ENCODE data around the gene DCC. TPM values are rescaled to one million over a fixed set of nuclear protein-coding genes. Genes with fewer than 3 reads are reported as not detected.
A peak's percentile ranks its signal among the peaks of the same experiment; 100 is the strongest.

Gene DCC
- polyA plus RNA-seq, 6 donors from 2014 or later = not detected

DNA sequence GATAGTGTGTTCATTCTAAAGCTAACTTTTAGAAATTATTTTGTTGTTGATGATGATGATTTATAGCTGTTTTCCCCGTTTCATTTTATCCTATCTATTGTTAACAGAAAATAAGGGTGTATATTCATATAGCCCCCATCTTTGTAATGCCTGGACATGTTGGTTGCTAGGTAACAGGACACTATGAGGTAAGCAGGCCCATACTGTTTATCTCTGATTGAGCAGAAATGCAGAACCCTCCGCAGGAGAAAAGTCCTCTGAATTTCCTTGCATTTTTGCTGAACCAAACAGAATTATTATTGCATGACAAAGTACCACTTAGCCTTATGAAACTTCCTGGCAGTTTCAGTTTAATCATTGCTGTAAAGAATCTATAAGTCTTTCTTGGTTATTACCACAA lies 339.4 kb downstream of the DCC start:
- no peaks in the 10 kb centered on the region for H3K4me1 Mint-ChIP-seq
- no peaks in the 10 kb centered on the region for H3K36me3 Mint-ChIP-seq
- ATAC-seq (ENCODE audit: low read depth in 2 of 2) = no peak
- H3K4me3 Mint-ChIP-seq = no peak overlapping the region
- H3K27ac Mint-ChIP-seq = no peak overlapping the region
- DNase-seq = no peak
- peaks cover 0 to 19% (median 0%) of the 10 kb centered on the region in 7 donors for H3K9me3 Mint-ChIP-seq
- no peaks in the 10 kb centered on the region for H3K27me3 Mint-ChIP-seq

DNA sequence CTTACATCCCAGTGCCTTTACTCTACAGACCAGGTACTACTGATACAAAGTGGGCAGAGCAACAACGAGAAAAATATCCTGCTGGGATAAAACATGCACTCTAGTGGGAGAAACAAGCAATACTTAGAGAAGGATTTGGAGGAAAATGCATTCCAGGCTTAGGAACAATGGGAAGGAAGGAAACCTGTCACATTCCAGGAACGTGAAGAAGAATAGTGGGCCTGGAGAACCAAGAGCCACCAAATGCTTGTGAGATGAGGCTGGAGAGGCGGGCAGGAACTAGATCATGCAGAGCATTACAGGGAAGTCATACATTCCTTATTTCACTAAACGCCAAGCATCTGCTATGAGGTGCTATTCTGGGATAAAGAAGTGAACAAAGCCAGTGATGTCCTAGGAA lies 342.3 kb downstream of the DCC start:
- no peaks in the 10 kb centered on the region for H3K4me1 Mint-ChIP-seq
- no peaks in the 10 kb centered on the region for H3K36me3 Mint-ChIP-seq
- no peak overlapping the region for H3K4me3 Mint-ChIP-seq
- H3K27me3 Mint-ChIP-seq = no peaks in the 10 kb centered on the region
- ATAC-seq (ENCODE audit: low read depth in 2 of 2) (no peak), DNase-seq (no peak)
- H3K27ac Mint-ChIP-seq = no peak overlapping the region
- peaks cover 0 to 14% (median 0%) of the 10 kb centered on the region in 7 donors for H3K9me3 Mint-ChIP-seq

DNA sequence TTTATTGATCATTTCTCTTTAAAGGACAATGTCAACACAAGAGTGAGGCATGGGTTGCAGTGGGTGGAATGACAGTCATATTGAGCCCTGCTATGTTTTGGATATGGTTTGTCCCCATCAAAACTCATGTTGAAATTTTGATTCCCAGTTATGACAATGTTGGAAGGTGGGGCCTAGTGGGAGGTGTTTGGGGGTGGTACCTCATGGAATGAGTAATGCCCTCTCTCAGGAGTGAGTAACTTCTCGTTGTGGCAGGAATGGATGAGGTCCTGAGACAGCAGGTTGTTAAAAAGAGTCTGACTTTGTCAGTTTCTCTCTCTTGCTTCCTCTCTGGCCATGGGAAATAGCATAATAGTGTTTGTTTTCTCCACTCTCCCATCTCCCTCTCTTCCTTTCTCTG lies 345.3 kb downstream of the DCC start:
- DNase-seq (no peak), ATAC-seq (ENCODE audit: low read depth in 2 of 2) (no peak)
- Mint-ChIP-seq H3K27ac (no peak overlapping the region), H3K36me3 (no peaks in the 10 kb centered on the region), H3K27me3 (no peaks in the 10 kb centered on the region), H3K4me3 (no peak overlapping the region), H3K9me3 (peaks cover 0 to 8% (median 0%) of the 10 kb centered on the region in 7 donors), H3K4me1 (no peaks in the 10 kb centered on the region)

DNA sequence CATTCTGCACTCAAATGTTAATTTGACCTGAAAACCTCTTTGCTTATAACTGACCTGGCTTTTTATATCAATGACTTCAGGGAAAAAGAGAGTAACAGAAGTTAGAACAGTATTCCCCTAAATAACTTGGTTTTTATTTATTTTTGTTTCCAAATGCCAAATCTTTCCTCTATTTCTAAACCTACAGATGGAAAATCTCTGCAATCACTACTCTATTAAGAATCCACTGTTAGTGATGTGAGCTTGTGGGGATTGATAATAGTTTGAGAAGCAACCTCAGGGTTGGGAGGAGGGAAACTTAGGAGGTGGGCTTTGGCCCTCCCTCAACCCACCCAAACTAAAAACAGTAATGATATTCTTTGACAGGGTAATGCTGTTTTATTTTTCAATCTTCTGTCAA lies 351.8 kb downstream of the DCC start:
- peaks cover 0 to 5% (median 0%) of the 10 kb centered on the region in 7 donors for H3K9me3 Mint-ChIP-seq
- no peak for DNase-seq
- H3K4me1 Mint-ChIP-seq = no peaks in the 10 kb centered on the region
- H3K4me3 Mint-ChIP-seq = no peak overlapping the region
- no peak overlapping the region for H3K27ac Mint-ChIP-seq
- no peaks in the 10 kb centered on the region for H3K36me3 Mint-ChIP-seq
- ATAC-seq (ENCODE audit: low read depth in 2 of 2) = no peak
- peaks cover 0 to 3% (median 0%) of the 10 kb centered on the region in 3 donors for H3K27me3 Mint-ChIP-seq

DNA sequence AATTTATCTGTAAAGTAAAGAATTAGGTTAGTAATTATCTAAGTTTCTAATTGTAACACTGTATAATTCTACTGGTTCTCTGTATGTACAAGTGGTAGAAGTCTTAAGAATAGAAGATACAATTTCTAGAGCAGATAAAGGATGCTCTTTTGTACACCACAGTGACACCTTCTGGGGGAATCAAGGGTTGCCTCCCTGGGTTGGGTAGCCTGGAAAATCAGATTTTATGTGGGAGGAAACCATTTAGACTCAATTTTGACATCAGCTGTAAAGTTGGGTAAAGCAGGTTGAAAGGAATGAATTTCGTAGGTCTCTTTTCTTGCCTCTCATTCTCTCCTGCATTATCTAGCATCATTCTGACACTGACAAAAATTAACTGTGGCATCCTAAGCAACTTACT lies 354.8 kb downstream of the DCC start:
- ATAC-seq (ENCODE audit: low read depth in 2 of 2) = no peak
- Mint-ChIP-seq H3K27me3 (peaks cover 0 to 3% (median 0%) of the 10 kb centered on the region in 3 donors), H3K36me3 (no peaks in the 10 kb centered on the region), H3K4me1 (no peaks in the 10 kb centered on the region), H3K27ac (no peak overlapping the region), H3K9me3 (peaks cover 0 to 3% (median 0%) of the 10 kb centered on the region in 7 donors), H3K4me3 (no peak overlapping the region)
- DNase-seq = no peak

DNA sequence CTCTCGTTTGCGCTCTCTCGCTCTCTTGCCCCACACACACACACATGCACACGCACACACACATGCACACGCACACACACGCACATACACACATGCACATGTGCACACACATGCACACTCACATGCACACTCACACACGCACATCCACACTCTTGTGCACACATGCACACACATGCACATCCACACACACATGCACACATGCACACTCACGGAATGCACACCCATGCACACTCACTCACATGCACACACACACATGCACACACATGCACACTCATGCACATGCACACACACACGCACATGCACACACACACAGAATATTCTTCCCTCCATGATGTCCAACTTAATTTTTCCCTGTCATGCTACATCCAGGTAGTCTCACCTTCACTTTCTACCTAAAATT lies 360.1 kb downstream of the DCC start:
- DNase-seq (no peak), ATAC-seq (ENCODE audit: low read depth in 2 of 2) (no peak)
- H3K4me1 Mint-ChIP-seq = no peaks in the 10 kb centered on the region
- H3K4me3 Mint-ChIP-seq = no peak overlapping the region
- no peaks in the 10 kb centered on the region for H3K27me3 Mint-ChIP-seq
- no peak overlapping the region for H3K27ac Mint-ChIP-seq
- no peaks in the 10 kb centered on the region for H3K36me3 Mint-ChIP-seq
- H3K9me3 Mint-ChIP-seq = peaks cover 0 to 7% (median 2%) of the 10 kb centered on the region in 7 donors

DNA sequence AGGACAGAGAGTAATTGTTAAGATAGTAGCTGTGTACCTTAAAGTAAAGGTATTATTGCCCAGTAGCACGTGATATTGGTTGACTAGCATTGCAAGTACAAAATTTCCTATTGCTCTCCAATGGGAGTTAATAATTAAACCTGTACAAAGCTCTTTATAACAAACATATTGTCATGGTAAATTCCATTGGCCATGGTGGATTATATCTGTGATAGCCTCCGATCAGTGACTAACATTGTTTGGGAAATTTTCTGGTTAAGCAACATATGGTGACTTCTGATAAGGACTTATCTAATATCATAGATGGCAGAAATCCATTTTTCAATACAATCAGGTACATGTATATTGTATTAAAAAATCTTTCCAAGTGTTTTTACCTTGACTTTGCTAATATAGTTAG lies 360.8 kb downstream of the DCC start:
- Mint-ChIP-seq H3K36me3 (no peaks in the 10 kb centered on the region), H3K4me3 (no peak overlapping the region), H3K27ac (no peak overlapping the region), H3K4me1 (no peaks in the 10 kb centered on the region), H3K9me3 (peaks cover 0 to 6% (median 2%) of the 10 kb centered on the region in 7 donors), H3K27me3 (no peaks in the 10 kb centered on the region)
- DNase-seq (no peak), ATAC-seq (ENCODE audit: low read depth in 2 of 2) (no peak)

DNA sequence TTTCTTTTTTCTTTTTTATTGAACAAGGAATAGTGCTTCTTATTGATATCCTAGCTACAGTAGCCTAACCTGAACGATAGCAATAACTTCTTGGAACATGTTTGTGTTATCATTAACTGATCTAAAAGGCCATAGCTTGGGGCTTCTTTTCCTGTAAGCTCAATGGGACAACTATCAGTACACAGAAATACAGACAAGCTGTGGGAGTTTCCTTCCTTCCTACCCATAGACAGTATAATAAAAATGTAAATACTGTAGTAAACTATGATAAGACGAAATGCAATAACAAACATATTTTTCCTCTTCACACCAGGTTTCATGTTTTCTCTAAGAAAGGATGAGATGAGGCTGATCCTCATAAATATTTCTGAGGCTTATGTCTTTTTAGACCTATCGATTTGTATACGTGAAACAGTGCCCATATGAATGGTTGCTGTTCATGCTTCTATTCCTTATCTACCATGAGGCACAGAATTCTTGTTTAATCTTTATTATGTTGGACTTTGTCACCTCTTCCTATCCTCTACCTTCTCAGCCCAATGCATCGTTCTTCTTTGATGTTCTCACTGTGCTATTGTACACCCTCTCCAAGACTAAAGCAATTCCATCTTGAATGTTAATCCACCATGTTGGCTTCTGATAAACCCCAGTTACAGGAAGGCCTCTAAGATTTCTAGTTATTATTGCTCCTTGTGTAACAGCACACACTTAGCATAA lies 361.4 kb downstream of the DCC start:
- Mint-ChIP-seq H3K4me3 (no peak overlapping the region), H3K9me3 (peaks cover 0 to 6% (median 2%) of the 10 kb centered on the region in 7 donors), H3K36me3 (no peaks in the 10 kb centered on the region), H3K27ac (no peak overlapping the region), H3K4me1 (no peaks in the 10 kb centered on the region), H3K27me3 (no peaks in the 10 kb centered on the region)
- ATAC-seq (ENCODE audit: low read depth in 2 of 2) (no peak), DNase-seq (no peak)

DNA sequence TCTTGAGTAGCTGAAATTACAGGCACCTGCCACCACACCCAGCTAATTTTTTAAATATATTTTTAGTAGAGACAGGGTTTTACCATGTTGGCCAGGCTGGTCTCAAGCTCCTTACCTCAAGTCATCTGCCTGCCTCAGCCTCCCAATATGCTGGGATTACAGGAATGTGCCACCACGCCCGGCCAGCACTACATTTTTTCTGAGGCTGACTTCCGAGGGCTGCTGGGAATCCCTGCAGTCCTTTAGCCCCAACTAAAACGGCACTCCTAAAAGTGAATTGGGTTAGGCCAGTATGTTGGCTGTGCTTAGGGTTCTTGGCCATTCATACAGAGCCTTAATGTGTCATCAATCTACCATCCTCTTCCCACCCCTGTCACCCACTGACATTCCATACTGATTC lies 375.4 kb downstream of the DCC start:
- H3K36me3 Mint-ChIP-seq = no peaks in the 10 kb centered on the region
- H3K27me3 Mint-ChIP-seq = peaks cover 0 to 8% (median 3%) of the 10 kb centered on the region in 3 donors
- DNase-seq (no peak), ATAC-seq (ENCODE audit: low read depth in 2 of 2) (no peak)
- no peak overlapping the region for H3K4me3 Mint-ChIP-seq
- H3K4me1 Mint-ChIP-seq = no peaks in the 10 kb centered on the region
- peaks cover 0 to 4% (median 0%) of the 10 kb centered on the region in 7 donors for H3K9me3 Mint-ChIP-seq
- no peak overlapping the region for H3K27ac Mint-ChIP-seq

DNA sequence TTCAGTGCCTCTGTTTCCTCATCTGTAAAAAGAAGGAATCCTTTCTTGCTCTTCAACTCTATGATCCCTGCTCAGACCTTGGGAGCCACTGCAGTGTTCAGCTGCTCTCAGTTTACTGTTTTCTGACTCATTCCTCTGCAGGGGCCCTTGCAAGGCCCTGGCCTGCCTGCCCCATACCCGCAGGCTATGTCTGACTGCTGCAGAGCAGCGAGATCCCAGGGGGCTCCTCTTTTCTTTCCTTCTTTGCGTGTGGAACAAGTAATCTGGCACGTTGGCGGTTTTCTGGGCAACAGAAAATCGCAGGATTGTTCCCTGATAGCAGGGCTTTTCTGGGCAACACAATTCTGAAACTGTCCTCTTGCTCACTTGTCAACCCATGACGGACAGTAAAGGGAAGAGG lies 376.0 kb downstream of the DCC start:
- H3K9me3 Mint-ChIP-seq = peaks cover 0 to 4% (median 0%) of the 10 kb centered on the region in 7 donors
- H3K27ac Mint-ChIP-seq = no peak overlapping the region
- no peaks in the 10 kb centered on the region for H3K36me3 Mint-ChIP-seq
- DNase-seq (no peak), ATAC-seq (ENCODE audit: low read depth in 2 of 2) (no peak)
- no peak overlapping the region for H3K4me3 Mint-ChIP-seq
- H3K27me3 Mint-ChIP-seq = peaks cover 0 to 8% (median 3%) of the 10 kb centered on the region in 3 donors
- no peaks in the 10 kb centered on the region for H3K4me1 Mint-ChIP-seq

DNA sequence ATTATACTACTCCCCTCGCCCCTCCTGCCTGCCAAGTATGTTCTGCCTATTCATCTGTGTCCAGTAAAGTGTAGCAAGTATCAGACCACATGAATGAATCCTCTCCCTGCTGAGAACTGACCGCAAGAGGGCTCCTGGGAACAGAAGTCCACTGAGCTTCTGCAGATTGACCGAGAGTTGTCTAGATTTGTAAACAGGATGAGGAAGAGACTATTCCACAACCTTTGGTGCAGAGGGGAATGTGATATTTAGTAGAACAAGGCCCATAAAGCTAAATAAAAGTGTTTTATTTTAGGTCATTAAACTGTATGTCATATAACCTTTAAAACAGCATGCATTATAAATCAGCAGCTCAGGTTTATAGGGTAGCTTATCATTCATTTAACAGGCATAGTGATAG lies 377.0 kb downstream of the DCC start:
- ATAC-seq (ENCODE audit: low read depth in 2 of 2) (no peak), DNase-seq (no peak)
- no peaks in the 10 kb centered on the region for H3K36me3 Mint-ChIP-seq
- peaks cover 0 to 4% (median 0%) of the 10 kb centered on the region in 7 donors for H3K9me3 Mint-ChIP-seq
- H3K27me3 Mint-ChIP-seq = peaks cover 0 to 8% (median 3%) of the 10 kb centered on the region in 3 donors
- H3K4me1 Mint-ChIP-seq = no peaks in the 10 kb centered on the region
- H3K4me3 Mint-ChIP-seq = no peak overlapping the region
- peak overlapping the region in 1 of 6 donors; percentile 26 for H3K27ac Mint-ChIP-seq

DNA sequence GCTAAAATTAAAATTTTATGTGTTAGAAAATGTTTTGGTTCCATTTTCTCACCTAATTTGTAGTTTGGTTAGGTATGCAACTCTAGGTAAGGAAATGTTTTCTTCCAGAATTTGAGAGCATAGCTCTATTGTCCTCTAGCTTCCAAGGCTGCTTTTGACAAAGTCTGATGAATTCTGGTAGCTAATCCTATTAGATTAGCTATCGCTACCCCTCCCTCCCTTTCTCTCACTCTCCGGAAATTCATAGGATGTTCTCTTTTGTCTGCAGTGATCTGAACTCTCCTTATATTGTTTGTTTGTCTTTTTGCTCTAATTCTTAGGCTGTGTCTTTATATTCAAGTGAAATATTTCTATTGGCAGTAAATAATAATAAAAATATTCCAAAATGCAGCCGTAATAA lies 382.9 kb downstream of the DCC start:
- Mint-ChIP-seq H3K9me3 (peaks cover 0 to 15% (median 2%) of the 10 kb centered on the region in 7 donors), H3K27me3 (no peaks in the 10 kb centered on the region), H3K4me3 (no peak overlapping the region), H3K4me1 (no peaks in the 10 kb centered on the region), H3K27ac (no peak overlapping the region), H3K36me3 (no peaks in the 10 kb centered on the region)
- DNase-seq (no peak), ATAC-seq (ENCODE audit: low read depth in 2 of 2) (no peak)

DNA sequence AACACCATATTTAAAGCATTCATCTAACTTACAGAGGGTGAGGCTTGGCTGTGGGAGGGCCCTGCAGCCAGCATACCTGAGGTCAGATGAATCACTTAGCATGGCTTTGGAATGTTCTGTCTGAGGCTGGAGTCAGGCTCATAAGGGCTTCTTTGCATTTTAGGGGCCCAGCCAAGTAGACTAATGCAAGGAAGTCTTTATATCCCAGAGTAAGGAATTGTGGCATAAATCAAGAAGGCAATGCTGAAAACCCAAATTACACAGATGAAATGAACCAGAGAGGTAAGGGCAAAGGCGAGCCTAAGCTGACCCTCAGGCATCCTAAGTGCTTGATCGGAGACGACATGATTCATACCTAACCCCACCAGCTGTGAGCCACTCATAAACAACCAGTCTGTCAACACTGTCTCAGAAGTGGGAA lies 383.6 kb downstream of the DCC start:
- H3K36me3 Mint-ChIP-seq = no peaks in the 10 kb centered on the region

DNA sequence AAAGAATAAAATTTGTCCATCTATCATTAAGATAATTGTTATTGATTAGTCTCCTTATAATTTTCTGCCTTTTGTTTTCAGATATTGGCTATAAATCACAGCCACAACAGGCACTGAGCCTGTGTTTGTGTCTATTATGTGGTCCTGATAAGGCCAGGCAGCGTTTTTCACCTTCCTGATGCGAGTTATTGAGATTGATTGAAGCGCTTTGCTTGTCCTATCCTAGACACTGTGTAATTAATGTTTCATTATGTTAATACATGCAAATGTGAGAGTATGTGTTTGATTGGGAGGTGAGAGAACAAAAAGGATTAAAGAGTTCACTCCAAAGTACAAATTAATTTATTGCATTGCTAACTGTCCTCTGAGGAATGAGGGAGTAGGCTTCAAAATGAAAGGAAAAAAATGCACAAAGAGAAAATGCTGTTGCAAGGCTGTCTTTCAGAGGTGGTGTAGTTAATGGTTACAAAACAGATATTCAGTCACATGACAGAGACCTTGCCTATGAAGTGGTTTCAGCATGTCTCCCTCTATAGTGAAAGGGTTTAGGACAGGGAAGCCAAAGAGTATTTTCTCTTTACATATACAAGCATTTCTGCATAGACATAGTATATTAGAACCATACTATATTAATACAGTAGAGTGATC lies 391.1 kb downstream of the DCC start:
- Mint-ChIP-seq H3K4me1 (no peaks in the 10 kb centered on the region), H3K9me3 (peaks cover 0 to 10% (median 1%) of the 10 kb centered on the region in 7 donors), H3K4me3 (no peak overlapping the region), H3K27me3 (no peaks in the 10 kb centered on the region), H3K27ac (no peak overlapping the region), H3K36me3 (no peaks in the 10 kb centered on the region)
- no peak for ATAC-seq (ENCODE audit: low read depth in 2 of 2)
- DNase-seq = no peak

More for the DNA sequence above, 383.6 kb downstream of the DCC start:
- H3K27ac Mint-ChIP-seq = no peak overlapping the region
- DNase-seq (no peak), ATAC-seq (ENCODE audit: low read depth in 2 of 2) (no peak)
- H3K4me1 Mint-ChIP-seq = no peaks in the 10 kb centered on the region
- no peaks in the 10 kb centered on the region for H3K27me3 Mint-ChIP-seq
- H3K4me3 Mint-ChIP-seq = no peak overlapping the region
- H3K9me3 Mint-ChIP-seq = peaks cover 0 to 15% (median 2%) of the 10 kb centered on the region in 7 donors
